SKM-1 (cell line): Measurements from ENCODE around the gene MOK.
"Not testable (repeated sequence)": the region's sequence is repeated elsewhere in the genome, so short reads cannot be mapped to it uniquely, and the experiment has no call there.

ENCODE experiments used
- DNase-seq: peaks from one replicate; lab custom pipeline; 2025; ENCODE audit not compliant: unreplicated experiment; lab: John Stamatoyannopoulos, UW

The MOK gene

DNA sequence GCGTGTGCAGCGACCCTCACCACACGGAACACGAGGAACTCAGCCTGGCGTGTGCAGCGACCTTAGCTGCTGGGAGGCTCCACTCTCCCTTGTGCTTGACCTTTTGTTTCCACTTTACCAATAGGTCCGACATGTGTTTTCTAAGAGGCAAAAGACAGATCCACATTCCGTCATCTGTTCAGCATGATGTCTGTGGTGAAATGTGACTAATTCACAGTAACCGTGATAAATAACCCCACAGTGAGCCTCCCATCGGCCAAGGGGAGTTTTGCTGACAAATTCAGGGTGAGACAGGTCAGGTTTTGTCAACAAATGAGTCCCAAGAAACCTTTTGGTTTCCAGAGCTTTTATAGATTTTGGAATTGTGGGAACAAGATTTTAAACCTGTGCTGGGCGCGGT is 55.9 kb downstream of the MOK start:
- DNase-seq: no peak

- no peak for DNase-seq
Measured at GRCh38 chr14:102248121-102248520, 56.8 kb downstream of the MOK start.

GRCh38 chr14:102246071-102246470 is 58.9 kb downstream of the MOK start:
- DNase-seq: no peak

GRCh38 chr14:102243795-102244194 is 61.2 kb downstream of the MOK start:
- not testable (repeated sequence) for DNase-seq

GRCh38 chr14:102241147-102241546 is 63.8 kb downstream of the MOK start:
- no peak for DNase-seq

GRCh38 chr14:102240481-102240880 is 64.5 kb downstream of the MOK start:
- DNase-seq: not testable (repeated sequence)

- DNase-seq: no peak
Measured at GRCh38 chr14:102239231-102239630, 65.7 kb downstream of the MOK start.

DNA sequence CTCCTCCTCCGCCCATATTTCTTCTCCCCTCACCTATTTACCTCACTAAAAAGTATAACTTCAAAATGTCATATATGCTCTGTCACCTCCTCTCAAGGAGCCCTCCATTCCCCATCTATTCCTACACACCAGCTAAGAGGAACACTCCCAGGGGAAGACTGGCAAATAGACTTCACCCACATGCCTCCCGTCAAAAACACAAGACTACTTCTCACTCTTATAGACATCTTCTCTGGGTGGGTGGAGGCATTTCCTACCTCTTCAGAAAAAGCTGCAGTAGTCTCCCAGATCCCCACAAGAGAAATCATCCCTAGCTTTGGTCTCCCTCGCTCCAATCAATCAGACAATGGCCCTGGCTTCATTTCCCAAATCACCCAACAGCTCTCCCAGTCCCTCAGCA is 66.2 kb downstream of the MOK start:
- DNase-seq: no peak

DNA sequence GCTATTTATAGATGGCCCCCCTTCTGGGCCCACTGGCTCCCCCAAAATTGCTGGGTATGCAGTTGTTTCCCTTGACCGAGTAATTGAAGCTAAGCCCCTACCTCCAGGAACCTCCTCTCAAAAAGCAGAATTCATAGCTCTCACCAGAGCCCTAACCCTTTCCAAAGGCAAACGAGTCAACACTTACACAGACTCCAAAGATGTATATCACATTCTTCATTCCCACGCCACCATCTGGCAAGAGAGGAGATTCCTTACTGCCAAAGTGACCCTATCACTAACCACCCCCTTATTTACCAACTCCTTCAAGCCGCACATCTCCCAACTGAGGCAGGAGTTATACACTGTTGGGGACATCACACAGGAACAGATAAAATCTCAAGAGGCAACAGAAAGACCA is 66.8 kb downstream of the MOK start:
- no peak for DNase-seq

DNA sequence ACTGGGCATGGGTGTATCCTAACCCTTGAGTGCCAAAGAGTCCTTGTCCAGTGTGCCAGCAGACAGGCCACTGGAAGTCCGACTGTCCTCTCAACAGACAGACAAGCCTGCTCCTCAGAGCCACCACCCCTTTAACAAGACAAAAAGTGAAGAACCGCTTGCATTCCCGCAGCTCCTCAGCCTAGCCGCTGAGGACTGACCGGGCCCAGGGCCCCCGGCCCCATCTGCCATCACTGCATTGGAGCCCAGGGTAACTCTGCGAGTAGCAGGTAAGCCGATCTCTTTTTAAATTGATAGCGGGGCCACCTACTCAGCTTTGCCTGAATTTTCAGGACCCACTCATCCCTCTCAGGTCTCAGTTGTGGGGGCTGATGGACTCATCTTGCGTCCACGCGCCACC is 68.9 kb downstream of the MOK start:
- no peak for DNase-seq

- DNase-seq: no peak
Measured at GRCh38 chr14:102235275-102235897, 69.6 kb downstream of the MOK start.

DNA sequence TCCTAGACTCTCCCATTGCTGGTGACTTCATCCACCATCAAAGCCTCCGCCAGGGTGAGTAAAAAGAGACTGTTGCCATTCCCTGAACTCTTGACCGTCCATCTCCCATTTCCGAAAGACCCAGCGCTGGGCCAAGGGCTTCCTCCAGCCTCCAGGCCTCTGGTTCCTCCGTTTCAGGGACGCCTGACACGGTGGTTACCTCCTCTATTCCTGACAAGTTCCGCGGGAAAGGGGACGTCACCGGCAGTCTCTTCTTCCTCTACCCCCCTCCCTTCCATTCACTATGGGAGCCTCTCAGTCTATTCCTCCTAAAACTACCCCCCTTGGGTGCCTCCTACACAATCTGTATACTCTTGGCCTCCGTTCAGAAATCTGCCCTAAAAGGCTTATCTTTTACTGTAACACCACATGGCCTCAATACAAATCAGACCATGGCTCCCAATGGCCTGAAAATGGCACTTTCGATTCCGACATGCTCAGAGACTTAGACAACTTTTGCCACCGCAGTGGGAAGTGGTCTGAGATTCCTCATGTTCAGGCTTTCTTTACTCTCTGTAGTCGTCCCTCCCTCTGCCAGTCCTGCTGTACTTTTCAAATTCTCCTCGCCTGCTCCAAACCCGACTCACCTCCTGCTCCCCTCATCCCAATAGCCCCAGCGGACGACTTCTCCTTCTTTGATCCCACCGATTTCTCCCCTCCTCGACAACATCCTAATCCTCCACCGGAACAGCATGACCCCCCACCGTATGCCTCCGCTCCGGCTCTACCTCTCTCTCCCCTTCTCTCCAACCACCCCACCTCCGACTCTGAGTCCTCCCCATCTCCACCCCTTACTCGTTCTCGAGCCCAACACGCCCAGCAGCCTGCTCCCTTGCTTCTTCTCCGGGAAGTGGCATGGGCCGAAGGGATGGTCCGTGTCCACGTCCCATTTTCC is 70.4 kb downstream of the MOK start:
- DNase-seq: no peak

GRCh38 chr14:102233081-102233480 is 71.9 kb downstream of the MOK start:
- no peak for DNase-seq

- no peak for DNase-seq
Measured at GRCh38 chr14:102232348-102232625, 72.7 kb downstream of the MOK start.

DNA sequence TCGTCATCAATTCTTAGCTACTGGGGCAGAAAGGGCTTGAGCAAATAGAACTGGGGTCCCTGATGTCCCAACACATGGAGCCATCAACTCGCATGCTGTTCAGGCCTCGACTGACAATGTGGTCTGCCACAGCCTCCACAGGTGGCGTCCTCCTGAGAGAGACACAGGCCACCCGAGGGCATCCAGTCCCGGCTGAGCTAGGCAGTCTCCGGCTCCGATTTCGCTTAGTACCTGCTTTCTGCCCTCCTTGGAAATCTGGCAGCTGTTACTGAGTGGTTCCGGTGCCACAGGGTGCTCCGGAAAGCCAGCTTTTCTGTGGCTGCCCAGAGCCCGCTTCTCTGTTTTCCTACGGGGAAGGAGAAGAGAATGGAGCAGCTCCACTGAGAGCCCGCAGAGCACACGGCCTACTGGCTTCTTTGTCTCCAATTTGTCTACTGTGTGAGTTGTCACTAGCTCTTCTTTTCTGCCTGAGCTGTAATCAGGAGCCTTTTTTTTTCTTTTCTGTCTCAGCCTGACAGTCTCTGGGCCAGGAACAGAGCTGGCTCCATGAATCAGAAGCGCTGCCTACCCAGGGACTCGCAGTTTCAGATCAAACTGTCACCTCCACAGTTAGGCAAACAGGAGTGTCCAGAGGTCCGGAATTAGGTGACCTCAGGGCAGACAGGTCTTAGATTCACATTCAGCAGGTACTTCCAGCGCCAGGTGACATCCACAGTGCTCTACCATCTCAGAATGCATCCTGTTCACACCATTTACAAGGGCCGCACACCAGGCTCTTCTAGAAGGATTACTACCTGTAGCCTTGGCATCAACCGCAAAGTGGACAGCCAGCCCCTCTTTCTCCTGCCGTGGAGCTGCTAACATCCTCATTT is 73.3 kb downstream of the MOK start:
- DNase-seq: no peak

DNA sequence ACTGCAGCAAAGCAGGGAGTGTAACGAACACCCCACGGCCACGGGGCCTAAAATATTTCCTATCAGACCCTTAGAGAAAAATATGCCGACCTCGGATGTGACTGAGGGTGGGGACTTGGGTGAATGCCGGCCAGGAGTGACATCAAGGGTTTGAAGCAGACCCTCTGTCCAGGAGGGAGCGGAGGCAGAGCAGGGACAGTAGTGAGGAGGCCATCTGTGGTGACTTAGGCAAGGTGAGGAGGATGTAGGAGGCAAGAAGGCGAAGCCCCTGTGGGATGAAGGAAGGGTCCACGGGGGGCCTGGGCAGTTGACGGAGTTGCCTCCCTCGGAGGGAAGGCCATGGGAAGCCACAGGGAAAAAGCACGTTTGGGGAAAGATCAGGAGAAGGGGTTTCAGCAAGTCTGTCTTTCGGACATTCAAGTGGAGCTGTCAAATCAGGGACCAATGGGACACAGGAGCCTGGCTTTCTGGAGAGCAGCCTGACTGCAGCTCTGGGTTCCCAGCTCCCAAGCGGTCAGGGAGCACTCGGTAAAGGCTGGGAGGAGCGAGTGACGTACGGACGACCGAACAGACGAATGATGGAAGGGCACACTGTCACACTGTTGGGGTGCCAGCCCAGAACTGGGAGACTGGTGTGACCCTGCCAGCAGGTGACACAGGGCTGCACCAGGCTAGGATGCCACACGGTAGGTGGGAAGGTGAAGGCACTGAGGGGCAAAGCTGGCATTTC is 74.3 kb downstream of the MOK start:
- DNase-seq: no peak

- DNase-seq: no peak
Measured at GRCh38 chr14:102229739-102230092, 75.2 kb downstream of the MOK start.

- no peak for DNase-seq
Measured at GRCh38 chr14:102229071-102229738, 75.8 kb downstream of the MOK start.

GRCh38 chr14:102227184-102227964 is 77.6 kb downstream of the MOK start:
- no peak for DNase-seq
